Left hindlimb (tissue), 1 donor: ENCODE data around the gene OTOG.
A peak's percentile ranks its signal among the peaks of the same experiment; 100 is the strongest.

Experiments
- DNase-seq: peaks from one replicate; pipeline ENCODE4 v3.0.0-alpha.2; 2018

Gene OTOG

GRCh38 chr11:17634776-17635550 lies 87.9 kb downstream of the OTOG start:
- DNase-seq = no peak

DNA sequence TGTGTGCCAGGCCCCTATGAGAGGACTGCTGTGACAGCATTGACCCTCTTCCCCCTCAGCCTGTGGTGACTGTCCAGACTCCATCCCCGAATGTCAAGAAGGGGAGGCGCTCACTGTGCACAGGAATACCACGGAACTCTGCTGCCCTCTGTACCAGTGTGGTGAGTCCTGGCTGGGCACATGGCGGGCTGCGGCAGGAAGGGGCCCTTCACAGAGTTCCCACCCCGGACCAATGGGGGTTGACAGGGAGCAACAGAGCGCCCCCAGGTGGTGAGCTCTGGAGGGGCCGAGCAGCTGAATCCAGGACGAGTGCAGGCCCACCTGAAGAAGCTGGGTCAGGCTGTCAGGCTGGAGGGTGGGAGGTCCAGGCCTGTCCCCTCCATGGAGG lies 88.5 kb downstream of the OTOG start:
- no peak for DNase-seq

- DNase-seq = no peak
Observed at GRCh38 chr11:17636721-17637120, 89.7 kb downstream of the OTOG start.

DNA sequence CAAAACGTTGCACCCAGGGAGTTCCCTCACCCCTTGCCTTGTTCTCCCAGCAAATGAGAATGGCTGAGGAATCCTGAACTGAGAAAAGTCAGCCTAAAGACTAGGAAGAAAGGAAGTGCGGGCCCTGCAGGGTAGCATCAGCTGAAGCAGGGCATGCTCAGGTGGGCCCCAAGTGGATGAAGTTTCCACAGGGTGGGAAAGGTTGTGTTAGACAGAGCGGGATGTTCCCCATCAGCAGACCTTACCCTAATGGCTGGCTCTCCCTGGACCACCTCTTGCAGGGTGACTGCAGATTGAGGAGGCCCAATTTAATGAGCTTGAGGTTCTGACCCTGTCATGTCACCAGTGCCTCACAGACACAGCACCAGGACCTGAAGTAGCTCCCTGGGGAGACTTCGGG lies 90.8 kb downstream of the OTOG start:
- no peak for DNase-seq

DNA sequence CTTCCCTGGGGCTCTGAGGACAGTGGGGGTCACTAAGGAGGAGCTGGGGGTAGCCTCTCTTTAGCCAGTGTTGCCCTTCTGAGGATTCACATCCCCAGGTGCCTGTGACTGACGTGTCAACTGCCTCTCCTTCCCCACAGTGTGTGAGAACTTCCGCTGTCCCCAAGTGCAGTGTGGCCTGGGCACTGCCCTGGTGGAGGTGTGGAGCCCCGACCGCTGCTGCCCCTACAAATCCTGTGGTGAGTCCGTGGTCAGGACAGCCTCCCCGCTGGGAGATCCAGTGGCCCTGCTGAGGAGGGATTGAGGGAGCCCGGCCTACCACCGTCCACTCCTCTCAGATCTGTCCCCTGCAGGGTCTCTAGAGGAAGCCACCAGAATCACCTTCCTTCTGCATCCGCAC lies 91.3 kb downstream of the OTOG start:
- DNase-seq = no peak

DNA sequence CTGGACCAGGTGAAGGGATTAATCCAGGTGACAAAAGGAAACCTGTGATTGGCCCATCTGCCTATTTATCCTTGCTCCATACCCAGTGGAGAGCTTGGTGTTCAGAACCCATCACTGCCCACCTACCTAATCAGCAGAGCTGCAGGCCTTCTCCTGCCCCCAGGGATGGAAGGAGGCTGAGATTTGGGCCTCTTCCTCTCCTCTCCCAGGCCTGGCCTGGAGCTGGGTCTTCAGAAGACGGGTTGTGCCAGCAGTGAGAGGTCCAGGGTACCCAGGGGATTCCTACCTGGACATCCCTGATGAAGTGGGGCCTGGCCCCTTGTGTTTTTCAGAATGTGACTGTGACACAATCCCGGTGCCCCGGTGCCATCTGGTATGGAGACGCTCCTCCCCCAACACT lies 92.0 kb downstream of the OTOG start:
- no peak for DNase-seq

DNA sequence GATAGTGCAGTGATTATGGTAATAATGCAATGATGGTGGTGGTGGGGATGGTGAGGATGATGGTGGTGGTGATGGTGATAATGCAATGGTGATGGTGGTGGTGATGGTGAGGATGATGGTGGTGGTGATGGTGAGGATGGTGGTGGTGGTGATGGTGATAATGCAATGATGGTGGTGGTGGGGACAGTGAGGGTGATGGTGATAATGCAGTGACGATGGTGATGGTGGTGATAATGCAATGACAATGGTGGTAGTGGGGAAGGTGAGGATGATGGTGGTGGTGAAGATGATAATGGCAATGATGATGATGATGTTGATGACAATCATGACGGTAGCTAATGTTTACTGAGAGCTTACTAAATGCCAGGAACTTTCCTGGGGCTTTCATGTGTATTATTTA lies 92.7 kb downstream of the OTOG start:
- DNase-seq = no peak

DNA sequence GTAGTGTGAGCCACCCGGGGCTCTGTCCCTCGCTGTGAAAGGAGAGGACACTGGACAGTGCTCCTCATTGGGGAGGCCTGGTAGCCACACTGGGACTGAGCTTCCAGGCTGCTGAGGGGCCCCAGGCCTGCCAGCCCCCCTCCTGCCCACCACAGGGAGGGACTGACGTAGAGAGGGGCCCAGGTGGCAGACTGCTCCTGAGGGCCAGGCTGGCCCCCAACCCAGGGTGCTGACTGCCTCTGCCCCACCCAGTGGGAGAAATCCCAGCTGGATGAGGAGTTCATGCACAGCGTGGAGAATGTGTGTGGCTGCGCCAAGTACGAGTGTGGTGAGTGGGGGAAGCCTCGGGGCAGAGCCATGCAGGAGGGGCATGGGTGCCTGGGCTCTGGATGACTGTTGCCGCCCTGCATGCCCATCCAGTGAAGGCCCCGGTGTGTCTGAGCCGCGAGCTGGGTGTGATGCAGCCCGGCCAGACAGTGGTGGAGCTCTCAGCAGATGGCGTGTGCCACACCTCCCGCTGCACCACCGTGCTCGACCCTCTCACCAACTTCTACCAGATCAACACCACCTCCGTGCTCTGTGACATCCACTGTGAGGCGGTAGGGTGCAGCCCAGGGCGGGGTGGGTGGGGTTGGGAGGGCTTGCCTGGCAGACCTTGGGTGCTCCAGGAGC lies 93.6 kb downstream of the OTOG start:
- no peak for DNase-seq

DNA sequence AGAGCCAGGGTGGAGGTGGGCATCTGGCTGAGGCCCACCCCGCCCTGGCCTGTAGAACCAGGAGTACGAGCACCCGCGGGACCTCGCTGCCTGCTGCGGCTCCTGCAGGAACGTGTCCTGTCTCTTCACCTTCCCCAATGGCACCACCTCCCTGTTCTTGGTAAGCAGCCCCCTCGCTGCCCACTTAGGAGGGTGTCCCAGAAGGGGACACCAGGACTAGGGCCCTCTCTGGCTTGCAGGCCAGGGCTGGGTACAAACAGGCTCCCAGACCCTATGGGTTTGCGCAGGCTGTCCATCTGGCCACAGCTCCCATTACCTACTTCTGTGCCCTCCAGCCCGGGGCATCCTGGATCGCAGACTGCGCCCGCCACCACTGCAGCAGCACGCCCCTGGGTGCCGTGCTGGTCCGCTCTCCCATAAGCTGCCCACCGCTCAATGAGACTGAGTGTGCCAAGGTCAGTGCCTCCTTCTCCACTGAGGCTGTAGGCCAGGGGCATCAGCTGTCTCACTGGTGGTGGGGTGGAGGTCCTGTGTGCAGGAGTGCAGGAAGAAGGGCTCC lies 94.8 kb downstream of the OTOG start:
- no peak for DNase-seq

- no peak for DNase-seq
Observed at GRCh38 chr11:17642370-17642769, 95.3 kb downstream of the OTOG start.

GRCh38 chr11:17642980-17643379 lies 95.9 kb downstream of the OTOG start:
- no peak for DNase-seq

DNA sequence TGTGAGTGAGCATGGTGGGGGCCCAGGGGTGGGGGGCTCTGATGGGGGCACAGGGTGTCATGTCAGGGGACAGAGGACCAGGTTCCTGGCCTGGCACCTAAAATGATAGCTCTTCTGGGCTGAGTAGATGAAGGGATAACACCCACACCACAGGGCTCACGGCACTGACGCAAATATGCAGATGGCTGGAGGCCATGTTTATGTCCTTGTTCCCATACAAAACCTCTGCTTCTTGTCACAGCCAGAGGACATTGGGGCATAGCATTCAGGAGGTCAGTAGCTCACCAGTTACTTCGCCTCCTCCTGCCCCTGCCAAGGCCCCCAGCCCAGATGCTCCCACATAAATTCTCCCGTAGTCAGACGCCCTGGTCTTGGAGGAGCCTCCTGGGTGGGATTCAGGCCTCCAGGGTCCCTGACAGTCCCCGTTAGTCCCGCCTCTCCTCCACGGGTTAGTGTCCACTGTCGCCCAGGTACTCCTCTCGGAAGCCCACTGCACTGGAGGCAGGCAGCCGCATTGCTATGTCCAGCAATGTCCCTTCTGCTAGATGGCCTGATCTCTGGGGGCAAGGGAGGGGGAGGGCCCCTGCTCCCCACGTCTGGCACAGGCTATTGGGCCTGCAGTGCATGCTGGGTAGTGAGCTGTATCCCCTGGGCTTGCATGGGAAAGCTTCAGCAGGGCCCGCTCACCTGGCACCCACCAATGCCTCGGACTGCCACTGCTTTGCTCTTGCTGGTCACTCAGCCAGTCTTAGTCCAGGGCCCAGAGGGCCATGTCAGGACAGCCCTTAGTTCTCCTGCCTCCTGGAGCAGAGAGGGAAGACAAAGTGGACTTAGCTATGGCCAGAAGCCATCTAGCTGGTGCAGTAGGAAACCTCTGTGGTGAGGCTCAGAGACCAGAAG lies 96.7 kb downstream of the OTOG start:
- no peak for DNase-seq

- DNase-seq = no peak
Observed at GRCh38 chr11:17645190-17645970, 98.3 kb downstream of the OTOG start.

DNA sequence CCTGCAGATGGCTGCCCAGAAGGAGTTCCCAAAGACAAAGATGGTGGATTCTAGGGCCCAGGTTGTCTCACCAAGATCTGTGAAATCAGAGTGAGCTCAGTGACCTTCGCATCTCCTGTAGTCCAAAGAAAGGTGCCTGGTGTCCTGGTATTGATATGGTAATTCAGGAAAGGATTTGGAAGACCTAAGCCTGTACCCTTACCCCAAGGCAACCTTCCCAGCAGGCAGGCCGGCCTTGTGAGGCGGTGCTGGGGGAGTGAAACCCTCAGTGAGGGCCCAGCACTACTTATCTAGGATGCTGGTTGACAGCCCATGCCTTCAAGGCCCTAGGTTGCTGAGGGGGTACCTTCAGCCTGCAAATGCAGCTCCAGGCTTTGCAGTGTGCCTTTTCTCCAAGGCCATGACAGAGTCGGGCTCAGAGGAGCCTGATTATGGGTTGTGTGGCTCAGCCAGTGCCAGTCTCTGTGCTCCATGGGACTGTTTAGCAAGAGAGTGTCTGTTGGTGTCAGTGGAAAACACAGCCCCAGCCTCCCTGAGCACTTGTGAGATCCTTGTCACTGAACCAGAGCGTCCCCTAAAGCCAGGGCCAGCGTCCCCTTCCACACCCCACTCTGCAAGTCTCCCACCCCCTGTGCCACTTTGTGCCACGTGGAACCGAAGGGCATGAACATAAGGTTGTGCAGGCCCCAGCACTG lies 99.5 kb downstream of the OTOG start:
- no peak for DNase-seq

DNA sequence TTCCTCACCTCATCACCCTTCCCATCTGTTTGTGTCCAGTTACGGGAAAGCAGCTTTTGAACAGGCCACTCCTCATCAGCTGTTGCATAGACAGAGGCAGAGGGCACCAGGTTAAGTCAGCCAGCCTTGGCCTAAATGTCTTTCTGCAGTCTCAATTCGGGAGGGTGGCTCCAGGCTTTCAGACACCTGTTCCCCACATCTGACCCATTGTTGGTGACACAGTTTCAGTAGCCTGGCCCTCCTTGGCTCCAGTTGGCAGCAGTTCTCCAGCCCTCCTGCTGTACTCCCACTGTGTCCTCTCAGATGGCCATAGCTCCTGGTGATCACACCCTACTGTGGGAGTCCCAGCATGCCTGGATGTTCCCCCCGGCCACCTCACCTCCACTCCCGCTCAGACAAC lies 101.5 kb downstream of the OTOG start:
- no peak for DNase-seq

DNA sequence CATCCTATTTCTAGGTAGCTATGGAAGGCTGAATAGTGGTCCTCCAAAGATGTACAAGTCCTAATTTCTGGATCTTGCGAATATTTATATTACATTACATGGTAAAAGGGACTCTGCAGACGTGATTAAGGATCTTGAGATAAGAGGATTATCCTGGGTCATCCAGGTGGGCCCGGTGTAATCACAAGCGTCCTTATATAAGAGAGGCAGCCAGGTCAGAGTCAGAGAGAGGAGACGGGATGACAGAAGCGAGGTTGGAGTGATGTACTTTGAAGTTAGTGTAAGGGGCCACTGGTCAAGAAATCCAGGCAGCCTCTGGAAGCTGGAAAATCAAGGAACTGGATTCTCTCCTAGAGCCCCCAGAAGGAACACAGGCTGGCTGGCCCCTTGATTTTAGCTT lies 102.2 kb downstream of the OTOG start:
- no peak for DNase-seq

DNA sequence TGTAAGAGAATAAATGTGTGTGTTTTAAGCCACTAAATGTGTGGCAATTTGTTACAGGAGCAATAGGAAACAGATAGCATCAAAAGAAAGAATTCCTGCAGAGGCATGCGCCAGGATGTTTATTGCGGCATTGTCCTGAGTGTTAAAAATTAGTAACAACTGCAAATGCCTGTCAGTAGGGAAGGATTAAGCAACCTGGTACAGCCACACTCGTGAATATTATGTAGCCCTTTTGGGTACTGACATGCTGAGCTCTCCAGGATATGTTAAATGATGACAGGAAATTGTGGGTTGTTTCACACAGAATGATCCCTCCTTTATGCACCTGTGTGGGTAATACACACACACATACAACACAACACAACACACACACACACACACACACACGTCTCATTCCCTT lies 102.6 kb downstream of the OTOG start:
- no peak for DNase-seq

DNA sequence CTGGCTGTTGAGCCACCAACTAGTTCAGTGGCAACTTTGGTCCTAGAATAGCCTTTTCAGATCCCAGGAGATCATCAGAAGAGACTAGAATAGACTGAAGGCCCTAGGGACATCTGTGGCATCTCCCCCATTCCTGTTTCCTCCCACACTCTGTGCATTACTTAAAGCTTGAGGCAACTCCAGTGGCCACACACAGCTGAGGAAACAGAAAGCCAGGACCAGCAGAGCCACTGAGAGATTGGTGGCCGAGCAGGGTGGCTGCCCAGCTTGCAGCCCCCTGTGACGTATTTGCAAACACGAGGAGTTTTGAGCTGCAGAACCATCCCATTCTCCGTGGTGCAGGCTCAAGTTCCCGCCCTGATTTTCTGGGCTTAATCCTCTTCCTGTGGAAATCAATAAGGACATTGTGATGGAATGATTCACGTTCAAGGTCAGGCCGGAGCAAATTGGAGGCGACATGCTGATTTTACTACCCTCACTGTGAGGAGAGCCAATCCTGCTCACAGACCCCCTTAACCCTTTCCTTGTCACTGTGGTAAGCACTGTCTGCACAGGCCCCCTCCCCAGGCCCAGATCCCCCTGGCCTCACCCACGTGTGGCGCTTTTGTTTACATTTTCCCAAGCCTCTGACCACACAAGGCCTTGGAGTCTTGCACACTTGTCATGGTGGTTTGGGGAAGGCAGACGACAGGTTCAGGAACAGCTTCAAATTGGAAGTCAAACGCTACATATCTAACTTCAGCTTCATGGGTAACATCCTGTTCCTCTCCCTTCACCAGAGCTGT lies 103.3 kb downstream of the OTOG start:
- DNase-seq = peak; percentile 55

DNA sequence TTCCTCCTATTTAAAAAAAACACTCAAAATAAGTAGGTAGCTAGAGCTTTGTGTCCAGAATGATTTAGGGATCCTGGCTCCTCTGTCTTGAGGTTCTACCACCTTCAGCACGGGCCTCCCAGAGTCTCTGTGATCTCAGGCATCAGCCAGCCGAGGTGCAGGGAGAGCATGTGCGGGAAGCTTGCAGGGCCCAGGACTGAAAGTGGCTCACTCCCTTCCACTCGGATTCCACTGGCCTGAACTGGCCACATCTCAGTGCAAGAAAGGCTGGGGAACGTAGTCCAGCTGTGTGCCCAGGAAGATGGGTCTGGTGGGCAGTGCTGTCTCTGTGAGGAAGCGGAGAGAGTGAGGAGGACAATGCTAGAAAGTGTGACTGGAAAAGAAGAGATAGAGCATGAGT lies 104.0 kb downstream of the OTOG start:
- no peak for DNase-seq

DNA sequence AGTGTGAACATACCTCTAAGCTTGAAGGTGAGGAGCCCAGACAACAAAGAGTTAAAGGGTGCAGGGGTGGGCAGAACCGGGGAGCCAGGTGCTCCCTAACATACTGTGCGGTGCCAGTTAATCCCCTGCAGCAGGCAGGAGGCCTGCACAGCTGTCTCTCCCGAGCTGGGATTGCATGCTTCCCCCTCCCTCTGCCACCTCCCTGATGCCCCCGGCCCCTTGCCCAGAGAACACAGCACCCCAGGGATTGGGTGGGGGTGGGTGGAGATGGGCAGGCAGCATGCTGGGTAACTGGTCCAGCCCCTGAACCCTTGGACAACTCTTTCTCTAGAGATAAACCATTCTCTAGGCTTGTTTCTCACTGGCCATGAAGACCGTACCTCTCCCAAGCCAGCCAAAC lies 104.6 kb downstream of the OTOG start:
- DNase-seq = peak; percentile 71

- DNase-seq = peak; percentile 60
Observed at GRCh38 chr11:17652556-17652955, 105.5 kb downstream of the OTOG start.
